ENCODE measurements around the gene SYPL1.
"Not testable (repeated sequence)": the region's sequence is repeated elsewhere in the genome, so short reads cannot be mapped to it uniquely, and the experiment has no call there.

Gene SYPL1

GRCh38 chr7:106142136-106142535 lies 30.0 kb upstream of the SYPL1 start:
- no peak overlapping the region for H3K4me3 ChIP-seq (ENCODE audit: low read depth, low read length)
- no peak for TF ChIP-seq CTCF (IDR thresholded peaks at IDR 0.05; ENCODE audit: borderline replicate concordance, insufficient read depth, low read depth, low read length)

GRCh38 chr7:106140406-106141173 lies 28.5 kb upstream of the SYPL1 start:
- no peak for TF ChIP-seq CTCF (IDR thresholded peaks at IDR 0.05; ENCODE audit: borderline replicate concordance, insufficient read depth, low read depth, low read length)
- H3K4me3 ChIP-seq (ENCODE audit: low read depth, low read length) = no peak overlapping the region

GRCh38 chr7:106139265-106140251 lies 27.4 kb upstream of the SYPL1 start:
- no peak overlapping the region for H3K4me3 ChIP-seq (ENCODE audit: low read depth, low read length)
- TF ChIP-seq CTCF (IDR thresholded peaks at IDR 0.05; ENCODE audit: borderline replicate concordance, insufficient read depth, low read depth, low read length) = no peak

- H3K4me3 ChIP-seq (ENCODE audit: low read depth, low read length) = no peak overlapping the region
- no peak for TF ChIP-seq CTCF (IDR thresholded peaks at IDR 0.05; ENCODE audit: borderline replicate concordance, insufficient read depth, low read depth, low read length)
These were observed 26.7 kb upstream of the SYPL1 start for GRCh38 chr7:106138776-106139175.

- not testable (repeated sequence) for H3K4me3 ChIP-seq (ENCODE audit: low read depth, low read length)
These were observed 26.1 kb upstream of the SYPL1 start for GRCh38 chr7:106138181-106138580.

GRCh38 chr7:106134241-106134640 lies 22.1 kb upstream of the SYPL1 start:
- TF ChIP-seq CTCF (IDR thresholded peaks at IDR 0.05; ENCODE audit: borderline replicate concordance, insufficient read depth, low read depth, low read length) = no peak

GRCh38 chr7:106129291-106129690 lies 17.2 kb upstream of the SYPL1 start:
- no peak overlapping the region for H3K4me3 ChIP-seq (ENCODE audit: low read depth, low read length)
- TF ChIP-seq CTCF (IDR thresholded peaks at IDR 0.05; ENCODE audit: borderline replicate concordance, insufficient read depth, low read depth, low read length) = no peak

More at GRCh38 chr7:106134241-106134640, 22.1 kb upstream of the SYPL1 start:
- H3K4me3 ChIP-seq (ENCODE audit: low read depth, low read length) = no peak overlapping the region

Measured in GM12875 (cell line).